T47D (cell line): ENCODE measurements around the gene RNF208.
"Not testable (repeated sequence)": the region's sequence is repeated elsewhere in the genome, so short reads cannot be mapped to it uniquely, and the experiment has no call there.

Experiments
- DNase-seq, 2 experiments: peaks; one replicate each; pipeline versions ENCODE4 v3.0.0 to v3.0.0-alpha.2; 2011 to 2012; ENCODE audit warnings: low read depth in 1 of 2, low spot score in 1 of 2
- JUND ChIP-seq: IDR thresholded peaks from 2 replicates; pipeline ENCODE4 v1.6.1; 2012; ENCODE audit warnings: low read depth
- in situ Hi-C: cut with HindIII; loops from 2 replicates; pipeline ENCODE4 v1.10.0; 2016; ENCODE audit warnings: low sequenced_read_pairs, low pct_unique_long_range_greater_than_20kb

RNF208 gene

GRCh38 chr9:137262909-137263285 lies 40.9 kb upstream of the RNF208 start:
- in situ Hi-C loops: no loop called here
- DNase-seq: no peak
- no peak for TF ChIP-seq JUND

DNA sequence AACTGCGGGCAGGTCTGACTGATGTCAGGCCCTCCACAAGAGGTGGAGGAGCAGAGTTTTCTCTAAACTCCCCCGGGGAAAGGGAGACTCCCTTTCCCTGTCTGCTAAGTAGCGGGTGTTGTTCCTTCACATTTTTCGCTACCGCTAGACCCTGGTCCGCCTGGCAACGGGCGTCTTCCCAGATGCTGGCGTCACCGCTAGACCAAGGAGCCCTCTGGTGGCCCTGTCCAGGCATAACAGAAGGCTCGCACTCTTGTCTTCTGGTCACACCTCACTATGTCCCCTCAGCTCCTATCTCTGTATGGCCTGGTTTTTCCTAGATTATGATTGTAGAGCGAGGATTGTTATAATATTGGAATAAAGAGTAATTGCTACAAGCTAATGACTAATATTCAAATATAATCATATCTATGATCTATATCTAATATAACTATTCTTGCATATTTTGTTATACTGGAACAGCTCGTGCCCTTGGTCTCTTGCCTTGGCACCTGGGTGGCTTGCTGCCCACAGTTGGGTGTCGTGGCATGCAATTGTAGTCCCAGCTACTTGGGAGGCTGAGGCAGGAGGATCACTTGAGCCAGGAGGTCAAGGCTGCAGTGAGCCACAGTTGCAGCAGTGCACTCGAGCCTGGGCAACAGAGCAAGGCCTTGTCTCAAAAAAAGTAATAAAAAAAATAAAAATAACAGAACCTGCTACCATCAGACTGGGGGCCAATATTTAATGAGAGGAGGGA lies 40.3 kb upstream of the RNF208 start:
- DNase-seq: peak in 1 of 2 experiments; percentile 62
- in situ Hi-C loops: not testable (repeated sequence)

GRCh38 chr9:137256856-137257255 lies 34.8 kb upstream of the RNF208 start:
- in situ Hi-C loops: no loop called here
- no peak for TF ChIP-seq JUND
- DNase-seq: no peak

DNA sequence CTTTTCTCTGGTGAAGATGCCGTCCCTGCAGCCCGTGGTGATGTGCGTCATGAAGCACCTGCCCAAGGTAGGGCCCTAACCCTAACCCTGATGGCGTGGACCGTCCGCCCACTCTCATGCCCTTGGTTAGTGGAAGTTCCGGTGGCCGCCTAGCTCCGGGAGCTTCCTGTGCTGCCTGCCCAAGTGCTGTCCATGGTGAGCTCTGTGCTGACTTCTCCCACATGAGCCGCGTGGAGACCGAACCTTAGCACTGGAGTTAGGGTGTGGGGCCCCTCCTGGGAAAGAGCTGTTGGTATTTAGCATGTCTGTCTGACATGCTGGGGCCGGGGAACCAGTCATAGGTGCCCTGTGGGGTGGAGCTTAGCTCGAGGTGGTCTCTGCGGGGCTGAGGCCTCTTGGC lies 34.3 kb upstream of the RNF208 start:
- in situ Hi-C loops: no loop called here
- no peak for DNase-seq
- TF ChIP-seq JUND: no peak

- in situ Hi-C loops: no loop called here
- peak in 1 of 2 experiments; percentile 52 for DNase-seq
- no peak for TF ChIP-seq JUND
These were observed 33.5 kb upstream of the RNF208 start for GRCh38 chr9:137255448-137256114.

DNA sequence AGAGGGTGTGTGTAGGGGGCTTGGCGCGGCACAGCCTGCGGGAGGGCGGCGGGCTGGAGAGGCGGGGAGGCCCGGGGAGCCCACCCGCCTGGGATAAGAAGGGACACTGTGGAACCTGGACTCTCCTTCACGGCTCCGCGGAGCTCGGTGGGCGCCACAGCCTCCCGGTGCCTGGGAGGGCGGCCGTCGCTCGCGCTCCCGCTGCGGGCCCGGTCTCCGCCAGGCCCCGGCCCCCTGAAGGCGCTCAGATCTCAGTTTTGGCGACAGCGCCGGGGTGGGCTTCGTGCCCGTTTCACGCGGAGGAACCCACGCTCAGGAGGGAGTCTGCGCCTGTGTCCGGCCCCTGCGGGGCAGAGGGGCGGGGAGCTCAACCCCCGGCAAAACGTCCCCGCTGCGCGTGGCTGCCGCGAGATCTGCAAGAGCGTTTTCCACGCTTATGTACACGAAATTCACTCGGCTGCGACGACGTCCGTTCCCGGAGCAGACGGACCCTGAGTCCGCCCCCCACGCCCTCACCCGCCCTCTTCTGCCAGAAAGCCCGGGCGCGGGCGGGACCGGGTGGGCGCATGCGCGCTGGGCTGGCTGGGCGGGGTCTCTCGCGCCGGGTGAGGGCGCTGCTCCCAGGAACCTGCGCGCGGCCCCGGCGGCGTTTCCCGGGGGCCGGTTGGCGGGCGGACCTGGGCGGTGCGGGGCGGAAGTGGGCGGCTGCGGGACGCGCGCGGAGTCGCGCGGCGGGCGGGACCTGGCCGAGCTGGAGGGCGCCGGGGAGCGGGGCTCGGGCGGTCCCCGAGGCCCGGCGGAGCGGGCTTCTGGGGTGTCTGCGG lies 32.8 kb upstream of the RNF208 start, which contains the start of gene NELFB:
NELFB (plus strand) TSS at position 704 of the 824 bp plus-strand sequence.
- peak; percentile 96 to 100 for DNase-seq
- in situ Hi-C loops: no loop called here
- no peak for TF ChIP-seq JUND

DNA sequence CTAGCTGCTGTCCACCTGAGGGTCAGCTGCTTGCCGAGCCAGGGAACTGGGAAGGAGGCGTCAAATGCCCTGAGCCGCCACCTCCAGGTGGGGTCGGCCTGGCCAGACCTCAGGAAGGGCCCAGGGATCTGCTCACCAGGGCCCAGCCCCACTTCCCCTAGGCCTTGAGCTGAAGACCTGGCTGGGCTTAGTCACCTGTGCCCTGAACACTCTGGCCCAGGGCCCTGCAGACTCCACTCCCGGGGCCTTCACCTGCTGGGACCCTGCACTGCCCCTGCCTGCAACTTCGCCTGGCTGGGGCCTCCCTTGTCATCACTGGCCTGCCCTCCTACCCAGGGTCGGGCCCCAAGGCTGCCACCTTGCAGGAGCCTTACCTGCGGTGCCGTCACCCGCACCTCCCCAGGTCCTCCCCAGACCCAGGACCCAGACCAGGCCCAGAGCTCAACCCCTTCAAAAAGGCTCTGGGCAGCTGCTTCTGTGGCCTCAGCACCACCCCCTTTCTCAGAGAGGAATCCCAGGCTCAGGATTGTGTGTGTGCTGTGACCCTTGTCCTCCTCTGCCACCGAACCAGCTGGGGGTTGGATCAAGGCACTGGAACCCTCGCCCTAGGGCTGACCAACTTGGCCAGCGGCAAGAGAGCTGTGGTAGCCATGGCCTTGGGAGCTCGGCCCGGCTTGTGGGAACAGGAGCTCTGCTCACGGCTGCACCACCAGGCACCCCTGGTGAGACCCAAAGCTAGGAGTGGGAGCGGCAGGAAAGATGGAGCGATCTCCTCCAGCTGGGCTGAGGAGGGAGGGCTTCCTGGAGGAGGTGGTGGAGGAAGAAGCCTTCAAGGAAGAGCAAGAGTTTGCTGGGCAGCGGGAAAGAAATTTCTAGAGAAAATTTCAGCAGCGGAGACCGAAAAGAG lies 31.9 kb upstream of the RNF208 start:
- TF ChIP-seq JUND: no peak
- in situ Hi-C loops: no loop called here
- no peak for DNase-seq

DNA sequence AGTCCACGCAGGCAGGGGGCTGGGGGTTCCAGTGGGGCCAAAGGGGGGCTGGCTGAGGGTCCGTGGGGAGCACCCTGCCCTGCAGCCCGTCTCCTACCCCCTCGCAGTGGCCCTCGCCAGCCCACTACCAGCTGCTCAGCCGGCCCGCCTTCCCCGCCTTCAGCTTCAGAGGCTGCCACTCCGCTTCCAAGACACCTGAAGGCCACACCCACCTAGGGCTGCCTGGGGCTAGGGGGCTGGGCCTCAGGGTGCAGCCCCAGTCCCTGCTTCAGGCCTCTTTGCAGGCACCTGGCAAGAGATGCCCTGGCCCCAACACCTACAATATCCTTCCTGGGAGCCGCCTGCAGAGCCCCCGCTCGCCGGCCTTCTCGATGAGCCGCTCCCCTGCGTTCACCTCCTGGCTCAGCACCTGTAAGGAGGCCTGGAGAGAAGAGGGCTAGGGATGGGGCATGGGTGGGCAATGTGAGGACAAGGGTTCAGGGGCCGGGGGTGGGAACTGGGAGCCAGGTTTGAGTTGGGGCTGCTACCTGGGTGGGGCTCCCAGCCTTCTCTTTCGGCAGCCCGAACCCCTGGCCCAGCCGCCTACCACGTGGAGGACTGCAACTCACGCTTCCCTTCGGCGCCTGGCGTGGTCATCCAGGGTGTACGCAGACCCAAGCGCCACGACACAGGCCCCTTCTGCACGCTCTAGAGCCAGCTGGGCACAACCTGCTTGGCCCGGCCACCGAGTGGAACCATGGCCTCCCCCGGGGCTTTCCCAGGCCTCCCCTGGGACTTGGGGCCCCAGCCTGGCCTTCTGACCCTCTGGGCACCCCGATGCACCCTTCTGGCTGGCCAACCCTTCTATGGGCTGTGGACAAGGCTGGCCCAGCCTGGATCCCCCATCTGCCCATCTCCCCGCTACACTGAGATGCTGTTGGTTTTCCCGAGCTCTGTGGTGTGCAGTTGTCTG lies 30.8 kb upstream of the RNF208 start:
- no peak for TF ChIP-seq JUND
- in situ Hi-C loops: no loop called here
- DNase-seq: no peak

DNA sequence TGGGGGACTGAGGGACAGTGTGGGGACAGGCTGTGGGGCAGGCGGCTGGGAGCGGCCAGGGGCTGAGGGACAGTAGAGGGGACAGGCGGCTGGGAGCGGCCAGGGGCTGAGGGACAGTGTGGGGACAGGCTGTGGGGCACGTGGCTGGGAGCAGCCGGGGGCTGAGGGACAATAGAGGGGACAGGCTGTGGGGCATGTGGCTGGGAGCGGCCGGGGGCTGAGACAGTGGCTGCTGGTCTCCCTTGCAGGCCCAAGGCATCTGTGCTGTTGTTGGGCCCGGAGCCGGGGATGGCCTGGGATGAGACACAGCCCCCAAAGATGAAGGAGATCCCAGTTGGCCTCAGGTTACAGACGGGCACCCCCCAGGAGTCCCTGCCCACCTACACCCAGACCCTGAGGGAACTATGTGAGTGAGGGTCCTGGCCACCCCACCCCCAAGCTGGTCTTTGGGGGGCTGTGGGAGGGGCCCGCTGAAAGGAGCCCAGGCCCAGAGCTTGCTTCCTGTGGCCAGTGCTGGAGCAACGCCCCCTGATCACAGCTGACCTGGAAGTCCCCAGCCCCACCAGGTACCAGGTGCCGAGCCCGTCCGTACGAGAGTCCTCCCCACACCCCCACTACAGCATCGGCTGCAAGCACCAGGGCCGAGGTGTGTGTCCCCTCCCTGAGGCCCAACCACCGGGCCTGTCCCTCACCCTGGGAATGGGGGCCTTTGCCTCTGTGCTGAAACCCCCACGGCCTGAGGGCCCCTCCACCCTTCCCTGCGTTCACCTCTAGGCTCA lies 29.6 kb upstream of the RNF208 start:
- no peak for TF ChIP-seq JUND
- DNase-seq: no peak
- in situ Hi-C loops: no loop called here

GRCh38 chr9:137251194-137251461 lies 29.1 kb upstream of the RNF208 start, which contains the start of gene STPG3:
Gene STPG3, plus strand, starts transcription at chr9:137251286. Its CDS starts 1 bp downstream, at chr9:137251287.
- DNase-seq: no peak
- in situ Hi-C loops: no loop called here
- no peak for TF ChIP-seq JUND
